Stomach (tissue), 4 donors: ENCODE results near the gene AFAP1.

ENCODE experiments used
- EP300 ChIP-seq: sonication (generic); formaldehyde crosslinking; IDR thresholded peaks from one replicate; pipeline ENCODE4 v1.6.1; 2017; ENCODE audit warnings: antibody characterized with exemption
- POLR2A ChIP-seq, 4 donors: fragments of 450-650 bp; IDR thresholded peaks; one replicate each; pipeline ENCODE4 v1.6.1; 2016; ENCODE audit warnings: antibody characterized with exemption in 4 of 4, control low read depth in 2 of 4, mild to moderate bottlenecking in 1 of 4, moderate library complexity in 1 of 4
- POLR2AphosphoS5 ChIP-seq, 3 donors: sonication (generic); formaldehyde crosslinking; IDR thresholded peaks; one replicate each; pipeline ENCODE4 v1.6.1; 2016; ENCODE audit warnings: antibody characterized with exemption in 3 of 3
- TF ChIP-seq, protein P1 (sequence below), 7 experiments: fragments of 450-650 bp in 4 of 7; fragments of 200-600 bp in 3 of 7; sonication (generic) in 3 of 7; IDR thresholded peaks; one replicate each; pipeline ENCODE4 v1.5.1; 2016 to 2019; ENCODE audit warnings: antibody characterized with exemption in 7 of 7, control low read depth in 2 of 7, mild to moderate bottlenecking in 1 of 7

DNA sequence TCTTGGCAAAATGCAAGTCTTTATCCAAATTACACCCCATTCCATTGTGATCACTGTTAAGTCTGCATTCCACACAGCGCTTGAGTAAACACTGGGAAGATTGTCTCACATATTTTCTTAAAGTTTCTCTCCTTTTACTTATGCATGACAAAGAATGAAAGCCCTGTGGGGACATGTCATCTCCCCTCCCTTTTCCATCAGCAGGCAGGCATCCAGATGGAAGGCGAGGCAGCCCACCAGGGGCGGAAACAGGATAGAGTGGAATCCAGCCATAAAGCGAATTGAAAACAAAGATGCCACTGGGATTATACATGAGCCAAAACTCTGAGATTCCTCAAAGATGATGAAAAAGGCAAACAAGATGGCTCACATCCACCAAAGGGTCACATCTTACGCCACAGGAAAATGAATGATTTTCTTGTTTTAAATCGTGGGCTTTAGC lies 78.2 kb downstream of the AFAP1 start:
- TF ChIP-seq, protein P1, sequence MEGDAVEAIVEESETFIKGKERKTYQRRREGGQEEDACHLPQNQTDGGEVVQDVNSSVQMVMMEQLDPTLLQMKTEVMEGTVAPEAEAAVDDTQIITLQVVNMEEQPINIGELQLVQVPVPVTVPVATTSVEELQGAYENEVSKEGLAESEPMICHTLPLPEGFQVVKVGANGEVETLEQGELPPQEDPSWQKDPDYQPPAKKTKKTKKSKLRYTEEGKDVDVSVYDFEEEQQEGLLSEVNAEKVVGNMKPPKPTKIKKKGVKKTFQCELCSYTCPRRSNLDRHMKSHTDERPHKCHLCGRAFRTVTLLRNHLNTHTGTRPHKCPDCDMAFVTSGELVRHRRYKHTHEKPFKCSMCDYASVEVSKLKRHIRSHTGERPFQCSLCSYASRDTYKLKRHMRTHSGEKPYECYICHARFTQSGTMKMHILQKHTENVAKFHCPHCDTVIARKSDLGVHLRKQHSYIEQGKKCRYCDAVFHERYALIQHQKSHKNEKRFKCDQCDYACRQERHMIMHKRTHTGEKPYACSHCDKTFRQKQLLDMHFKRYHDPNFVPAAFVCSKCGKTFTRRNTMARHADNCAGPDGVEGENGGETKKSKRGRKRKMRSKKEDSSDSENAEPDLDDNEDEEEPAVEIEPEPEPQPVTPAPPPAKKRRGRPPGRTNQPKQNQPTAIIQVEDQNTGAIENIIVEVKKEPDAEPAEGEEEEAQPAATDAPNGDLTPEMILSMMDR (IDR thresholded peaks at IDR 0.05): no peak
- TF ChIP-seq POLR2A (IDR thresholded peaks at IDR 0.05) (no peak), POLR2AphosphoS5 (IDR thresholded peaks at IDR 0.05) (no peak), EP300 (no peak)
